OCI-M1 (cell line): Measurements from ENCODE around the gene DESI2.

Source experiments
- DNase-seq: peaks from one replicate; lab custom pipeline; 2025; lab: John Stamatoyannopoulos, UW

Gene DESI2

GRCh38 chr1:244652623-244653438, at the start of gene DESI2:
Gene DESI2 (plus strand): TSS chr1:244653126. CDS start chr1:244653314, 188 bp downstream.
- peak; percentile 99 for DNase-seq

GRCh38 chr1:244603498-244603897, 49.4 kb upstream of the DESI2 start:
- peak; percentile 69 for DNase-seq

- DNase-seq: no peak
These were observed 47.0 kb upstream of the DESI2 start for GRCh38 chr1:244605835-244606370.

- DNase-seq: no peak
These were observed 38.7 kb upstream of the DESI2 start for GRCh38 chr1:244614113-244614836.

GRCh38 chr1:244614879-244615278, 38.0 kb upstream of the DESI2 start:
- DNase-seq: no peak

- DNase-seq: no peak
These were observed 37.6 kb upstream of the DESI2 start for GRCh38 chr1:244615301-244615700.

- DNase-seq: peak; percentile 22
These were observed 26.2 kb upstream of the DESI2 start for GRCh38 chr1:244626709-244627108.

- peak; percentile 62 for DNase-seq
These were observed 24.1 kb upstream of the DESI2 start for GRCh38 chr1:244628789-244629188.

GRCh38 chr1:244633140-244633539, 19.8 kb upstream of the DESI2 start:
- no peak for DNase-seq

GRCh38 chr1:244634546-244634945, 18.4 kb upstream of the DESI2 start:
- no peak for DNase-seq

GRCh38 chr1:244636488-244637259, 16.3 kb upstream of the DESI2 start:
- no peak for DNase-seq

- no peak for DNase-seq
These were observed 13.4 kb upstream of the DESI2 start for GRCh38 chr1:244639561-244639960.

- DNase-seq: no peak
These were observed 12.0 kb upstream of the DESI2 start for GRCh38 chr1:244640917-244641316.

- DNase-seq: no peak
These were observed 10.4 kb upstream of the DESI2 start for GRCh38 chr1:244642526-244642925.

- no peak for DNase-seq
These were observed 9.9 kb upstream of the DESI2 start for GRCh38 chr1:244642988-244643387.

GRCh38 chr1:244645414-244645813, 7.5 kb upstream of the DESI2 start:
- DNase-seq: no peak

- DNase-seq: no peak
These were observed 7.0 kb upstream of the DESI2 start for GRCh38 chr1:244645890-244646289.

- no peak for DNase-seq
These were observed 5.1 kb upstream of the DESI2 start for GRCh38 chr1:244647819-244648218.

GRCh38 chr1:244651956-244652622, 837 bp upstream of the DESI2 start:
- peak; percentile 67 for DNase-seq

- peak; percentile 72 for DNase-seq
These were observed 647 bp downstream of the DESI2 start for GRCh38 chr1:244653439-244654107.
